ENCODE measurements around the gene SGPL1.

Gene SGPL1

DNA sequence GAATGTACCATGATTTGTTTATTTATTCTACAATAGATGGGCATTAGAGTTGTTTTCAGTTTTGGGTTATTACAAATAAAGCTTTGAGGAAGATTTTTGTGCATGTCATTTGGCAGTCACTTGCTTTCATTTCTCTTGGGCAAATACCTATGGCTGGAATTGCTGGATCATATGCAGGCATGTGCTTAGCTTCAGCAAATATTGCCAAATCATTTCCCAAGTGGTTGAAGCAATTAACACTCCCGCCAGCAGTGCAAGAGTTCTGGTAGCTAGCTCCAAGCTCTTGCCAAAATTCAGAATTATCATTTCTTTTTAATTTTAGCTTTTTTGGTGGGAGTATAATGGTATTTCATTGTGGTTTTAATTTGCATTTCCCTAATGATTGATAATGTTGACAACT lies 105.5 kb downstream of the SGPL1 start:
- no peak for DNase-seq (ENCODE audit: low spot score)

DNA sequence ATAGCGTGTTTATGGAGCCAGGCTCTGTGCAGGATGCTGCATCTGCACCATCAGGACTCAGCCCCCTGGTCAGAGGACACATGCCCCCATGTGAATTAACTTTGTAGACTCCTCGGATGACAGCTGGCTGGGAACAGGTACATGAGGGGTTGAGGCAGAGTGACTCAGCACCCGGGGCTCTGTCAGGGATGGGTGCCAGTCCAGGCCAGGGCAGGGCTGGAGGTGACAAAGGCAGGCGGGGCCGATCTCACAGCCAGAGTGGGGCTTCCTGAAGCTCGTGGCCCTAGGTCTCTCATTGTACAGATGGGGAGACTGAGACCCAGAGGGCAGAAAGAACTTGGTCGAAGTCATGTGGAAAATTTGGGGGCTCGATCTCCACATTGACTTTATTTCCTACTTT lies 107.9 kb downstream of the SGPL1 start:
- no peak for DNase-seq (ENCODE audit: low spot score)

DNA sequence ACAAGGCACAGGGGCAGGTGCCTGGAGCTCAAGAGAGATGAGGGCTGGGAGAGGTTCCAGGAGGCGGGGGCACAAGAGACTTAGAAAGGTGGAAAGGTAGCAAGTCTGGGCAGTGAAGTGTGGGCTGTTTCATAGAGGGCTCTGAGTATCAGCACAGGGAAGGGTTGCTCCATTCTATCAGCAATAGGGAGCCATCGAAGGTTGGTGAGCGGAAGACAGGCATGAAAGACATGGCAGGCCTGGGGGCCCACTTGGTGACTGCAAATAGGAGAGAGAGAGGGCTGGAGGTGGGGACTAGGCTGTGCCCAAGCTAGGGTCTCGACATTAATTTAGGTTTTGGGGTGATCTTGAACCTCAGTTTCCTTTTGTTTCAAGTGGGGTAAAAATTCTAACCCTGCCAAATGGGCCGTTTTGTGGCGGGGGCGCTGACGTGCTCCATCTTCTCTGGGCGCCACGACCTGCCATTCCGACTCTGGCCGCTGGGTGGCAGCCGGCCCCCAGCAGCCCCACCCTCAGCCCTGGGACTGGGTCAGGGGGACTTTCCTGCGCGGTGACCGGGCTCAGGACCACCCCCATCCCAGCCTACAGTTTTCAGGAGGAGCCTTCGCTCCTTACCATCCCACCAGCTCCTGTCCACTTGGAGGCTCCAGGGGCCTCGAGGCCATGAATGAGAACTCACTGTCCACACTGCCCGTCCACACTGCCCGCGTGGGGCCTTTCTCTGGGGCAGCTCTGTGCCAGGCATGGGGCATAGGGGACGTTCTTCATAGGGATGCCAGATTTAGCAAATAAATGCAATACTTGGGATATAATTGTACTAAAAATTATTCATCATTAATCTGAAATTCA lies 109.9 kb downstream of the SGPL1 start:
- peak; percentile 94 for DNase-seq (ENCODE audit: low spot score)

DNA sequence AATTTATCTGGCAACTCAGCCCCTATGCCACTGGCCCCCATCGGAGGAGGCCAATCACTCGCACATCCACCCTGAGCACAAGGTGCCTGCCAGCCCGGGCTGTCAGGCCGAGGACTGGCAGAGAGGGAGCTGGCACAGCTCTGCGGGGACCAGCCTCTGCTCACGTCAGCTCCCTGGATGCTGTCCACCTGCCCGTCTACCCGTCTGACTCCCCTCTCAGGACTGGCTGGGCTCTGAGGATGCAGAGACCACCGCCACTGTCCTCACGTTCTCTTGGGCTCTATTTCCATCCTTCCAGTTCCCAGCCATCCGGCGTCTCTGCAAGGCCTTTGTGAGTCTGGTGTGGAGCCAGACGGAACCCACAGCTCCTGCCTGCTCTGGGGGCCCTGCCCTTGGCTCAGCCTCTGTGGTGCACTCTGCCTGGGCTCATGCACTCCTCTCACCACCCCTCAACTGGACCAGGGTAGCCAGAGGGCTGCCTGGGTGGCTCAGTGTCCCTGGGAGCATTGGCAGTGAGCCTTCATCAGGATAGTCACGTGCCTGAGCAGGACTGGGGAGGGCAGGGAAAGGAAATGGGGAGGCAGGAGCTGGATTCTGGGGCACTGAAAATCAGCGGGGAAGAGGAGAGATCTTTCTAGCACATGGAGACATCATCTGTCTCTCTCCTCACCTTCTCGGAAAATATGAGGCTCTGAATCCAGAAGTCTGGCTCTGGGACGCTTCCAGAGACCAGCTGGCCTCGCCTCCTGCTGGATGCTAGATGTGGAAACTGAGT lies 110.7 kb downstream of the SGPL1 start:
- no peak for DNase-seq (ENCODE audit: low spot score)

DNA sequence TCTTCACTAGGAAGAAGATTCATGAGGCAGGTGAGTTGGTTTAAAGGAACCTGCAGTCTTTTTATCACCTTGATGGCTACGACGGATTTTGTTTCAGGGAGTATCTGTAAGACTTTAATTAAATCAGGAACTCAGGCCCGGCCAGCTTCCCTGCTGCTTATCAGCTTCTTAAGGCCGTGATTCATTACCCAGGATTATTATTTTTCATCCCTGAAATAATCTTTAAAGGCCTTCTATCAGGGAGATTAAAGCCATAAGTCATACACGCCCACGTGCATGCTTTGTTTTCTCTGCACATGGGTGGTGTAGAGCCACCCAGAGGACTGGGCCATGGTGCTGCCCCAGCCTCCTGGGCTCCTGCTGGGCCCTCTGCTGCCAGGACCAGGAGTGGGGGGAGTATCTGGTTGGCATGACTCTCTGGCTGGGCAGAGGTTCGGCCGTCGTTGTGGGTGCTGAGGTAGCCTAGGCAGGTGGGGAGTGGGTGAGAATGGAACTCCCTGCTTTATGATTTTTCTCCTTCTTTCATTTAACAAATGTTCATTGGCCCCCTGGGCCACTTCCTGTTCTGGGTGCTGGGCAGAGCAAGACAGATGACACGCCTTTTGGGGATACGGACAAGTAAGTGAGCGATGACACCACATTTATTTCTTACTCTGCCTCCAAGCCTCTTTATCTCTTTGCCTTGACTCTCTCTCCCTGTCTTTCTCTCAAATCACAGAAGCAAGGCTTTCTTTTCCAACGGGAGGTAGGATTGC lies 111.6 kb downstream of the SGPL1 start:
- no peak for DNase-seq (ENCODE audit: low spot score)

DNA sequence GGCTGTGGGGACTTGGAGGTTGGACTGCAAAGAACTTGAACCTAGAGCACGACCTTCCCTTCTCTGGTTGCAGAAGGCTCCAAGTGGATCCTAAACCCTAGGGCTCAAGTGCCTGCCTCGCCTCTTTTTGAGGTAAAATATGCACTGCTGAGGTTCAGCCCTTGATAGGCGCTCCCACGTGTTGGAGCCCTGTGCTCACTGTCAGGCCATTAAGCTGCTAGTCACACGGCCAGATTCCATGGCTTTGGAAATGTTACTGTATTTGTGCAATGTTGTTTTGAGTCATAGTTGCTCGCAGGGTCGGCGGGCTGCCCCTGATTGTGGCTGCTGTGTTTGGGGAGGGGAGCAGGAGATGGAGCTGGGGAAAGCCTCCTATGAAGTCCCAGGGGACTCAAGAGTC lies 112.4 kb downstream of the SGPL1 start:
- no peak for DNase-seq (ENCODE audit: low spot score)

DNA sequence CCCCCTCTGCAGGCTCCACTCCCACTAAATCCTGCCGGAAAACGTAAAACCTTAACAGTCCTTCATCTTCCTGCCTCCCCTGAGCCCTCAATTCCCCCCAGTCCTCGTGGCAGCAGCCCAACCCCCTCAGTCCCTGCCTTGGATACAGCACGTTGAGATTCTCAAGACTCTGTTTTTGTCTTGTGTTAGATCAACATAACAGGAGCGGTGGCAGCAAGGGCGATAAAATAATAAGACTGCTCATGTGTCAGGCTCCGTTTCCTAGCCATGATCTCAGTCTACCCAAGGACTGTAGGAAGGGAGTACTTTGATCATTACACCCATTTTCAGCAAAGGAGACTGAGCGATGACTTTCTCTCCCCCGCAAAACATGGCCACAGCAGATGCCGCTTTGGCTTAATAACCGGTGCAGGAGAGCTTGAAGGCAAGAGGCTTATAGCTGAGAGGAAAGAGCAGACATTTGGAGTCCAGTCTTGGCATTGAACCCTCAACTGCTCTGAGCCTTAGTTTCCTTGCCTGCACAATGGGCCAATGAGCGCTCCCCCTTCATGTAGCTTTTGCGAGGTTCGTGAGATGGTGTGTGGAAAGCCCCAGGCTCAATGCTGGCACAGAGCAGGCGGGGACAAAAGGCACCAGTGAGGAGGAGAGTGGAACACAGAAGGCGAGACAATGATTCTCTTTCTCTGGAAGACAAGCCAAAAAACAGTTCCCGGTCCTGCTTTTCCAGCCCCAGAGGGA lies 114.7 kb downstream of the SGPL1 start:
- DNase-seq (ENCODE audit: low spot score), result no peak

All from iPS-NIHi11 (cell line).